ENCODE results near the gene FAM9B. TPM values are rescaled to one million over a fixed set of nuclear protein-coding genes. Genes with fewer than 3 reads are reported as not detected.
"Not testable (repeated sequence)": the region's sequence is repeated elsewhere in the genome, so short reads cannot be mapped to it uniquely, and the experiment has no call there.

Gene FAM9B
- total RNA-seq, 8 experiments from 2014 or later = 0.33 to 0.66 TPM; not detected in 6

DNA sequence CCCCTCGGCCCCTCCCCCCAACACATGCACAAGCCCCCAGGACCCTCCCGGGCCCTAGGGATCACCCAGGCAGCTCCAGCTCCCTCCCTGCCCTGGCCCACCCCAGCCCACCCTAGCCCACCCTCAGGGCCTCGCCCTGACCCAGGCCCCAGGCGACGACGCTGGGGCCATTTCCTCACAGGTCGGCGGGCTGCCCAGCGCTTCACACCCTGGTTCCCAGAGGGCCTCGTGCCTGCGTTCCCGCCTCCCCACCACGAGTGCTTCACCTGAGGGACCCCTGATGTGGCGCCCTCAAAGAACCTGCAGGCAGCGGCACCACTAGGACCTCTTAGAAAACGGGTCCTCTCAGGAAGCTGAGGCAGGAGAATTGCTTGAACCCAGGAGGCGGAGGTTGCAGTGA, 341 bp downstream of the FAM9B start:
- 80% methylated on average over 2 of the region's 17 CpGs; no CpG with 5 or more reads in 9 of the 10 experiments for WGBS, 10 experiments
- in situ Hi-C loops (cut with MboI; ENCODE audit: low pct_unique_long_range_greater_than_20kb in 2 of 9, low sequenced_read_pairs in 9 of 9, unreplicated experiment in 9 of 9) = no loop called here

GRCh38 chrX:9033179-9033578, 748 bp downstream of the FAM9B start:
- in situ Hi-C loops (cut with MboI; ENCODE audit: low pct_unique_long_range_greater_than_20kb in 2 of 9, low sequenced_read_pairs in 9 of 9, unreplicated experiment in 9 of 9) = no loop called here
- WGBS, 10 experiments = 95 to 100% methylated on average over 1 to 4 of the region's 17 CpGs; no CpG with 5 or more reads in 8 of the 10 experiments

More for the DNA sequence above, 341 bp downstream of the FAM9B start:
- no peak overlapping the region for H3K27ac ChIP-seq
- no peaks in the 10 kb centered on the region for H3K4me1 ChIP-seq (replicated peaks in 1 of 2)
- H3K4me3 ChIP-seq = no peak overlapping the region
- no peak for ATAC-seq (replicated peaks in 6 of 8)

DNA sequence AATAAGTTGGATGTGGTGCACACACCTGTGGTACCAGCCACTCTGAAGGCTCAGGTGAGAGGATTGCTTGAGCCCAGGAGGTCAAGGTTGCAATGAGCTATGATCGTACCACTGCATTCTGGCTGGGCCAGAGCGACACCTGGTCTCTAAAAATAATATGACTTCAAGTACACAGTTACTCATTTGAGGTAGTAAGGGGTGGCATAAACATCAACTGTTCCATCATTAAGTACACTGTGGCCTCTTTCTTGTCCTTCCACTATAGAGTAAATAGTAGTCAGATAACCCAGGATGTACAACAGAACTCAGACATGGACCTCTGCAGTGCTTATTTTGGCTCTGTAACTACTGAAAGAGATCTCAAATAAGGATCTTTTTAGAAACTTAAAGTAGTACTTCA, 10.6 kb downstream of the FAM9B start:
- in situ Hi-C loops (cut with MboI; ENCODE audit: low pct_unique_long_range_greater_than_20kb in 2 of 9, low sequenced_read_pairs in 9 of 9, unreplicated experiment in 9 of 9) = no loop called here
- ATAC-seq (replicated peaks in 6 of 8) = no peak
- Histone ChIP-seq H3K27ac (no peak overlapping the region), H3K4me3 (no peak overlapping the region), H3K4me1 (replicated peaks in 1 of 2) (no peaks in the 10 kb centered on the region)
- 50 to 80% methylated on average over 1 of the region's 2 CpGs; no CpG with 5 or more reads in 8 of the 10 experiments for WGBS, 10 experiments

More at GRCh38 chrX:9033179-9033578, 748 bp downstream of the FAM9B start:
- no peak for ATAC-seq (replicated peaks in 6 of 8)
- H3K4me3 ChIP-seq = no peak overlapping the region
- H3K27ac ChIP-seq = no peak overlapping the region
- no peaks in the 10 kb centered on the region for H3K4me1 ChIP-seq (replicated peaks in 1 of 2)

- no peak overlapping the region for H3K27ac ChIP-seq
- no peak overlapping the region for H3K4me3 ChIP-seq
- in situ Hi-C loops (cut with MboI; ENCODE audit: low pct_unique_long_range_greater_than_20kb in 2 of 9, low sequenced_read_pairs in 9 of 9, unreplicated experiment in 9 of 9) = no loop called here
- WGBS, 10 experiments = 0 to 94% methylated on average over 1 to 2 of the region's 2 CpGs; no CpG with 5 or more reads in 8 of the 10 experiments
- ATAC-seq (replicated peaks in 6 of 8) = no peak
- H3K4me1 ChIP-seq (replicated peaks in 1 of 2) = no peaks in the 10 kb centered on the region
These were observed 14.8 kb downstream of the FAM9B start for GRCh38 chrX:9019151-9019550.

DNA sequence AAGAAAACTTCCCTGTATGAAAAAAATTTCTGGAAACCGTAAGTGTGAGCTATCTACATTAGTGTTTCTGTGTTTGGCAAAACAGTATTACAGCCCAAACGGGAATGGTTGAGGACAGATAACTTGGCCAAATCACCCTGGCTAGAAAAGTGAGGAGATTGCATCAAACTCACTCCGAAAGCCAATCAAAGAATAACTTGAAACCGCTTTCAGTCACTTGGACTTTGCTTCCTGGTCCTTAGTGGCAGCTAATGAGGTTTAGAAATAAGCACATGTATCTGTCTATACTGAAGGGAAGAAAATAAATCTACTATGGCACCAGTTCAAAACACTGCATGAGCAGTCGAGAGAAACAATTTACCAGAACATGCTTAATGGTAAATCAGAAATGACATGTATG, 15.6 kb downstream of the FAM9B start:
- H3K4me3 ChIP-seq; ATAC-seq (replicated peaks in 6 of 8); H3K27ac ChIP-seq; H3K4me1 ChIP-seq (replicated peaks in 1 of 2); in situ Hi-C loops (cut with MboI; ENCODE audit: low pct_unique_long_range_greater_than_20kb in 2 of 9, low sequenced_read_pairs in 9 of 9, unreplicated experiment in 9 of 9): not testable (repeated sequence)
- WGBS, 10 experiments = 33 to 100% (median 70%) methylated on average over 1 to 5 of the region's 5 CpGs; no CpG with 5 or more reads in 2 of the 10 experiments

DNA sequence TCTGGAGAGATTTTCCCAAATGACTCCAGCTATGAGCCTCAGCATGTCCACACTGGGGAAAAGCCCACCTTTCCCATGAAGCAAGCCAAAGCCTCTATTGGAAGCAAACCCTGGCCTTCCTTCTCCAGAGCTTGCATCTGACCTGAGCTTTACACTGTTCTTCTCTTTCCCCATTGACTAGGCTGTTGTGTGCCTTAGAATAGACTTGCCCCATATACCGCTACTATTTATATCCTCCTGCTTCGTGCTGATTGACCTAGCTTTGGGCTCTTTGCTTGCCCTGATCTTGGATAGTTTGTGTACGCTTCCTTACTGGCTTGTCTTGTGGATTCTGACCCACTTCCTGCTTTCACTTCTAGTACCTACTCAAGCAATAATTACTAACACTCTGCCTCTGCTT, 30.9 kb downstream of the FAM9B start:
- in situ Hi-C loops (cut with MboI; ENCODE audit: low pct_unique_long_range_greater_than_20kb in 2 of 9, low sequenced_read_pairs in 9 of 9, unreplicated experiment in 9 of 9) = no loop called here
- ATAC-seq (replicated peaks in 6 of 8) = no peak
- H3K4me1 ChIP-seq (replicated peaks in 1 of 2) = no peaks in the 10 kb centered on the region
- WGBS, 10 experiments = 47 to 100% (median 90%) methylated on average over 1 to 2 of the region's 3 CpGs; no CpG with 5 or more reads in 7 of the 10 experiments
- H3K27ac ChIP-seq = no peak overlapping the region
- no peak overlapping the region for H3K4me3 ChIP-seq

DNA sequence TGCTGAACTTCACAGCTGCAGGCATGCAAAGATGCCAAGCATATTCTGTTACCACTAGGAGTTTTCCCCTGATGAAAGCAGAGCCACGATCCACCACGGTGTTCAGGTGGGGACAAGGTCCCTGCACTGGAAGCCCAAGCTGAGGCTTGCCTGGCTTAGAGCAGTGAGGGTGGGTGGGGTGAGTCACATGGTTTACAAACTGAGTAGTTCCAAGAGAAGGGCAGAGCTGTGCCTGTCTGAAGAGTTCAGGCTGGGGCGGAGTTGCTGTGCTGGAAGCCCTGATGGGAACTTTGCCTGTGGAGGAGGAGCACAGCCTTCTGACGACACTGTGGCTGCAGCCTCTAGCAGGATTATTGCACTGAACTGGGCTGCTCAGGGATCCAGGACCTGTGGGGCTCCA, 45.5 kb downstream of the FAM9B start:
- WGBS, 10 experiments = 0 to 87% methylated on average over 2 to 3 of the region's 4 CpGs; no CpG with 5 or more reads in 8 of the 10 experiments
- Histone ChIP-seq H3K4me1 (replicated peaks in 1 of 2) (no peaks in the 10 kb centered on the region), H3K4me3 (no peak overlapping the region), H3K27ac (no peak overlapping the region)
- ATAC-seq (replicated peaks in 6 of 8) = peak; percentile 48 to 100 (median 79)
- in situ Hi-C loops (cut with MboI; ENCODE audit: low pct_unique_long_range_greater_than_20kb in 2 of 9, low sequenced_read_pairs in 9 of 9, unreplicated experiment in 9 of 9) = no loop called here

GRCh38 chrX:8987672-8988250, 46.2 kb downstream of the FAM9B start:
- no peak for ATAC-seq (replicated peaks in 6 of 8)
- H3K4me3 ChIP-seq = no peak overlapping the region
- 67 to 100% methylated on average over 1 to 3 of the region's 6 CpGs; no CpG with 5 or more reads in 8 of the 10 experiments for WGBS, 10 experiments
- H3K4me1 ChIP-seq (replicated peaks in 1 of 2) = no peaks in the 10 kb centered on the region
- in situ Hi-C loops (cut with MboI; ENCODE audit: low pct_unique_long_range_greater_than_20kb in 2 of 9, low sequenced_read_pairs in 9 of 9, unreplicated experiment in 9 of 9) = no loop called here
- no peak overlapping the region for H3K27ac ChIP-seq

DNA sequence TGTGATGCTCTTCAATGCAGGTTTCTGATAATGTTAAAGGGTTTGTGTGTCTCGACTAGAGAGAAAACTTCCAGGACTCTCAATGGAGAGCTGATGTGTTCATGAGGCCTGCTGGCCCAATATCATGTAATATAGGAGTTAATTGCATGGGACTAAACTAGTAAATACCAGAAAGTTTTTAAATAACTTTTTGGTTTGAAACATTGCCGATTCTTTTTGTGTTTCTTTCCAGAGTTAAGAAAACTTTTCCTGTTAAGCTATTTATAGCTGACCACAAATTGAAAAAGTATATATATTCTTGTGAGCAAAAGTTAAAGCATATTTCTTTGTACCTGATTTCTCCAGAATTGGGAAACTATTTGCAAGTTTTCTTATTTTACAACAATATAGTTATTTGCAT, 49.7 kb downstream of the FAM9B start:
- no peak overlapping the region for H3K27ac ChIP-seq
- 0 to 100% (median 83%) methylated on average over 1 to 2 of the region's 2 CpGs; no CpG with 5 or more reads in 2 of the 10 experiments for whole genome bisulfite sequencing, 10 experiments
- in situ Hi-C loops (cut with MboI; ENCODE audit: low pct_unique_long_range_greater_than_20kb in 2 of 9, low sequenced_read_pairs in 9 of 9, unreplicated experiment in 9 of 9) = no loop called here
- H3K4me3 ChIP-seq = no peak overlapping the region
- ATAC-seq (replicated peaks in 6 of 8) = no peak
- H3K4me1 ChIP-seq (replicated peaks in 1 of 2) = no peaks in the 10 kb centered on the region

DNA sequence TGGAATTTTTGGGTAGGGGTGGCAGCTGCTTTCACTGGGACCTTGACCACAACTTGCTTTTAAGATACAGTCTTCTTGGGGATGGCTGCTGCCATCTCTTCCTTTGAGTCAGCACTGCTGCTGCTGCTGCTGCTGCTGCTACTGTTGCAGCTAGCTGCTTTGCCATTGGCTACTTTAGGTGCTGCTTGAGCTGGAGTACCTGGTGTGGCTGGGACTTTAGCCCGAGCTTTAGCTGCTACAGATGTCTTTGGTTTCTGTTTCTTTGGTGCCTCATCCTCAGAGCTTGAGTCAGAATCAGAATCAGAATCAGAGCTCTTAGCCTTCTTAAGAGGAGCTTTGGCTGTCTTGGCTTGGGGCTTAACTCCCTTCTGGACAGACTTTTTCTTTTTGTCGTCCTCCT, 52.2 kb downstream of the FAM9B start:
- in situ Hi-C loops (cut with MboI; ENCODE audit: low pct_unique_long_range_greater_than_20kb in 2 of 9, low sequenced_read_pairs in 9 of 9, unreplicated experiment in 9 of 9) = no loop called here
- WGBS, 10 experiments = 100% methylated on average over 1 of the region's 2 CpGs; no CpG with 5 or more reads in 9 of the 10 experiments
- Histone ChIP-seq H3K4me1 (replicated peaks in 1 of 2) (no peaks in the 10 kb centered on the region), H3K27ac (no peak overlapping the region), H3K4me3 (no peak overlapping the region)
- ATAC-seq (replicated peaks in 6 of 8) = no peak

GRCh38 chrX:8980756-8981155, 53.2 kb downstream of the FAM9B start:
- ATAC-seq (replicated peaks in 6 of 8) = no peak
- H3K27ac ChIP-seq = no peak overlapping the region
- in situ Hi-C loops (cut with MboI; ENCODE audit: low pct_unique_long_range_greater_than_20kb in 2 of 9, low sequenced_read_pairs in 9 of 9, unreplicated experiment in 9 of 9) = no loop called here
- no peak overlapping the region for H3K4me3 ChIP-seq
- 43 to 80% methylated on average over 1 of the region's 1 CpG; no CpG with 5 or more reads in 8 of the 10 experiments for WGBS, 10 experiments
- H3K4me1 ChIP-seq (replicated peaks in 1 of 2) = no peaks in the 10 kb centered on the region

Other genes with a start within 250 kb of the FAM9B start
- gene FAM9A, start 232.7 kb downstream of the FAM9B start, total RNA-seq = 1 to 10 TPM in 1 of 8 experiments, under 1 TPM in 1, not detected in 6; 0.11 to 3.8 TPM

All from motor neuron (in vitro differentiated cells).